ENCODE data around the gene GNL2. TPM values are rescaled to one million over a fixed set of nuclear protein-coding genes. Genes with fewer than 3 reads are reported as not detected.
A peak's percentile ranks its signal among the peaks of the same experiment; 100 is the strongest.

Gene GNL2
- total RNA-seq, 1 experiment from 2014 or later = 106 TPM

- Histone ChIP-seq H3K27me3 (ENCODE audit: insufficient read depth, low read length) (no peaks in the 10 kb centered on the region), H3K23ac (ENCODE audit: insufficient read length, low read depth, low read length) (no peak overlapping the region), H3K4ac (ENCODE audit: low read depth, low read length) (no peak overlapping the region), H2AK5ac (ENCODE audit: insufficient read length, low read length) (no peak overlapping the region), H3K14ac (ENCODE audit: insufficient read depth, low read length) (no peak overlapping the region), H3K4me2 (ENCODE audit: insufficient read depth, insufficient read length, low read length) (no peak overlapping the region), H3K18ac (ENCODE audit: insufficient read length, low read depth, low read length) (no peak overlapping the region), H3K23me2 (ENCODE audit: insufficient read length, low read depth, low read length, poor library complexity, severe bottlenecking) (peaks cover 5% of the 10 kb centered on the region), H2BK20ac (ENCODE audit: low read depth, low read length, poor library complexity, severe bottlenecking) (no peak overlapping the region), H4K5ac (ENCODE audit: insufficient read length, low read depth, low read length) (no peak overlapping the region), H2BK5ac (ENCODE audit: insufficient read length, low read length) (no peak overlapping the region), H4K8ac (replicated peaks; ENCODE audit: insufficient read length, low read depth, low read length) (no peak overlapping the region), H2BK120ac (ENCODE audit: low read depth, low read length, poor library complexity, severe bottlenecking) (no peak overlapping the region), H3K79me2 (ENCODE audit: insufficient read depth, low read length) (no peaks in the 10 kb centered on the region), H4K20me1 (ENCODE audit: control insufficient read depth, insufficient read depth, insufficient read length) (no peaks in the 10 kb centered on the region), H4K91ac (ENCODE audit: insufficient read length, low read depth, low read length) (no peak overlapping the region), H3K56ac (ENCODE audit: insufficient read length, low read depth, low read length) (no peak overlapping the region), H2BK15ac (ENCODE audit: low read depth, low read length) (no peak overlapping the region), H3K9ac (ENCODE audit: extremely low read depth, insufficient read length, low read length) (no peak overlapping the region), H3K27ac (ENCODE audit: insufficient read length, low read depth, low read length) (no peak overlapping the region), H3K9me3 (ENCODE audit: control insufficient read depth, low read depth, low read length) (no peaks in the 10 kb centered on the region), H3K4me1 (ENCODE audit: insufficient read depth, low read length) (no peaks in the 10 kb centered on the region), H3T11ph (ENCODE audit: low read length) (no peak overlapping the region), H2AFZ (ENCODE audit: low read length) (no peak overlapping the region), H3K79me1 (ENCODE audit: insufficient read depth, low read depth, low read length, poor library complexity, severe bottlenecking) (no peaks in the 10 kb centered on the region), H2BK12ac (ENCODE audit: insufficient read length, low read depth, low read length) (no peak overlapping the region)
- peaks cover 14 to 17% of the 10 kb centered on the region in 2 experiments for H3K4me1 Mint-ChIP-seq
- no peak overlapping the region for H3K4me3 Mint-ChIP-seq
- no CpG with 5 or more reads among the region's 21 CpGs for WGBS (ENCODE audit: extremely low coverage, insufficient read length, low lambda C conversion rate)
- no peaks in the 10 kb centered on the region for H3K9me3 Mint-ChIP-seq
- peak; percentile 68 for DNase-seq
- peak; percentile 70 for TF ChIP-seq CTCF (conservative IDR thresholded peaks at IDR 0.05)
- no peaks in the 10 kb centered on the region for H3K27me3 Mint-ChIP-seq (ENCODE audit: low read depth)
- H3K27ac Mint-ChIP-seq = peak overlapping the region in 2 of 3 experiments; percentile 83 to 93; a peak in 4 of 7 replicates
- peaks cover 5 to 31% (median 21%) of the 10 kb centered on the region in 3 experiments; a peak in 6 of 7 replicates for H3K36me3 Mint-ChIP-seq (ENCODE audit: insufficient read depth in 1 of 3, low read depth in 3 of 3)
Measured at GRCh38 chr1:37561133-37562132, 34.3 kb downstream of the GNL2 start.

Data from H9 (cell line).